ENCODE data around the gene HAGH.

HAGH gene

DNA sequence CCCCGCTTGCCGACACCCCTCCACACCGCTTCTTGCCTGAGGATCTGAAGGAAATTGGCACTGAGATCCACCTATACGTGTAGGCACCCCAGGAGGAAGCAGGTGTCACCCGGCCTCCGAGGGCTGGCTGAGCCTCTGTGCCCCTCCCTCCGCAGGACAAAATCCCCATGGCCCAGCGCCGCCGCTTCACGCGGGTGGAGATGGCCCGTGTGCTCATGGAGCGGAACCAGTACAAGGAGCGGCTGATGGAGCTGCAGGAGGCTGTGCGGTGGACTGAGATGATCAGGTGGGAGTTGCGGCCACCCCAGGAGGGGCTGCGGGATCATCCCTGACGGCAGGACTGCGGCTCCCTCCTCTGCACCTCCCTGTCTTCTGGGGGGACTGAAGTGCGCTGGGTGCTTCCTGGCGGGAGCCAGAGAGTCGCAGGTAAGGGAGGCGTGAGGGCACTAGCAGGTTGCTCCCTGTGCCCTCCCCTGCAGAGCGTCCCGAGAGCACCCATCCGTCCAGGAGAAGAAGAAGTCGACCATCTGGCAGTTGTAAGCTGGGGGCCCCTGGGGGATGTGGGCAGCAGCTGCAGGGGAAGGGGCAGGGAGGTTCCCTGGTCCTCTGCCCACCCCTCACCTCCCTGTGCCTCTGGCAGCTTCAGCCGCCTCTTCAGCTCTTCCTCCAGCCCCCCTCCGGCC lies 64.3 kb downstream of the HAGH start:
- DNase-seq (ENCODE audit: low read depth in 2 of 2): no peak

DNA sequence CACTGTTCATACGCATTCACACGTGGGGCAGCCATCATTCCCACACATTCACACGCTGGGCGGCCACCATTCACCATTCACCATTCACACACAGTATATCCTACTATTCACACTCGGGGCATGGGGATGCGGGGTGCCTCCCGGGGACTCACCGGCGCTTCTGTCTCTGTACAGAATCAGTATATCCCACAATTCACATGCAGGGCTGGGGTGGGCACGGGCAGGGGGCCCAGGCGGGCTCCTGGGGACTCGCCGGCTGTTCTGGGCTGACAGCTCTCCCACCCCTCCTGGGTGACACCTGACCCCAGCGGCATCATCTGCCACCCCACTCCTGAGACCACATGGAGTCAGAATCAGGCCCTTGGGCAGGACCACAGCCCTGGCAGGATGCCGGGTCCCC lies 64.9 kb downstream of the HAGH start:
- DNase-seq (ENCODE audit: low read depth in 2 of 2): no peak

GRCh38 chr16:1760911-1761310 lies 65.7 kb downstream of the HAGH start:
- no peak for DNase-seq (ENCODE audit: low read depth in 2 of 2)

DNA sequence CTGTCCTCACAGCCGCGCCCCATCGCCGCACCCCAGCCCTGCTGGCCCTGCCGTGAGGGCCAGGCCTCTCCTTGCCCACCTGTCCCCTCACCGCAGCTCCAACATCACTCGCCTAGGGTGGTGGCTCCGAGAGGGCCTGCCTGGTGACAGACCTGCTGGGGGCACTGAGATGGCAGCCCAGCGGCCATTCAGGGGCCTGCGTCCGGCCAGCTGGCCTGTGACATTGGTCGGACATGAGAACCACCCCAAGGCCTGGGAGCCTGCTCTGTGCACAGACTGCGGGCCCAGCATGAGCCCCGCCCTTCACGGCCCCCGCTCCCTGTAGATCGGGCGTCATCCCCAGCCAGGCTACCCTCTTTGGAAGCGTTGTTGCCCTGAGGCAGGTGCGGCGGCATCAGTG lies 67.1 kb downstream of the HAGH start:
- no peak for DNase-seq (ENCODE audit: low read depth in 2 of 2)

GRCh38 chr16:1758923-1759322 lies 67.7 kb downstream of the HAGH start:
- DNase-seq (ENCODE audit: low read depth in 2 of 2): no peak

DNA sequence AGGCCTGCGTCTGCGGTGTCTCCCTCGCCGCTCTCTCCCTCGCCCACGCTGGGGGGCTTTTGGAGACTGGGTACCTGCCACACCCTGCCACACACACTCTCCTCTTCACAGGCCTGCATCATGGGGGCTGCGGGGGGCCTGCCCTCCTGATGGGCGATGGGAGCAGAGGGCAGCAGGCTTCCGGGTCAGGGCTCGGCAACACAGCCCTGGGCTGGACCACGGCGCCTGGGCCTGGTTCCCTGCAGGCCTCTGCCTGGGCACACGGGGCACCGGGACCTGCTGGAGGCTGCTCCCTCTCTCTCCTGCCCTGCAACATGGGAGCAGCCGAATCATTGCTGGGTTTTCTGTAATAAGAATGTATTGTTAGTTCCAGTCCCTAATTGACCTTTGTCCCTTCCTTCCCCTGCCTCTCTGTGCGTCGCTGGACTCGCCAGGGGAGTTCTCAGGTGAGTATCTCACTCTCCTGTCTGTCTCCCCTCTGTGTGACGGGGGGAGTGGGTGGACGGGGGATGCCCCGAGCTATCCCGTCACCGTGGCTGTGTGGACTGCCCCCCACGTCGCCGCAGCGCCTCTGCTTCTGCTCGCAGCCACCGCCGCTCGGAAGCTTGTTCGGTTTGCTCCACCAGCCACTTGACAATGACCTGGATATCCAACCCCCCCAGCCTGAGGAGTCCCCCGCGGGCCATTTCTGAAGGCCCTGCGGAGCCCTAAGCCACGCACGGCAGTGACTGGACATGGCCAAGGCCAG lies 68.7 kb downstream of the HAGH start:
- no peak for DNase-seq (ENCODE audit: low read depth in 2 of 2)
